ENCODE results near the gene DLL4.

Gene DLL4

GRCh38 chr15:40927873-40928806 lies 1.0 kb upstream of the DLL4 start:
- DNase-seq, result no peak

- no peak for DNase-seq
Measured at GRCh38 chr15:40929660-40930429, 705 bp downstream of the DLL4 start.

- no peak for DNase-seq
Measured at GRCh38 chr15:40930430-40931299, 1.5 kb downstream of the DLL4 start.

- DNase-seq, result no peak
Measured at GRCh38 chr15:40931300-40932142, 2.4 kb downstream of the DLL4 start.

- DNase-seq, result no peak
Measured at GRCh38 chr15:40932156-40932555, 3.0 kb downstream of the DLL4 start.

GRCh38 chr15:40932649-40933516 lies 3.7 kb downstream of the DLL4 start:
- no peak for DNase-seq

GRCh38 chr15:40933517-40933902 lies 4.4 kb downstream of the DLL4 start:
- DNase-seq, result no peak

- DNase-seq, result no peak
Measured at GRCh38 chr15:40934457-40934856, 5.3 kb downstream of the DLL4 start.

GRCh38 chr15:40936234-40936708 lies 7.1 kb downstream of the DLL4 start:
- DNase-seq, result no peak

- no peak for DNase-seq
Measured at GRCh38 chr15:40936709-40937666, 7.8 kb downstream of the DLL4 start.

GRCh38 chr15:40937762-40938535 lies 8.8 kb downstream of the DLL4 start:
- no peak for DNase-seq

GRCh38 chr15:40938536-40938870 lies 9.4 kb downstream of the DLL4 start:
- no peak for DNase-seq

- no peak for DNase-seq
Measured at GRCh38 chr15:40940296-40940801, 11.2 kb downstream of the DLL4 start.

GRCh38 chr15:40941068-40941527 lies 12.0 kb downstream of the DLL4 start:
- DNase-seq, result no peak

GRCh38 chr15:40941528-40942336 lies 12.6 kb downstream of the DLL4 start:
- no peak for DNase-seq

GRCh38 chr15:40942337-40942854 lies 13.3 kb downstream of the DLL4 start:
- DNase-seq, result no peak

GRCh38 chr15:40942878-40943277 lies 13.7 kb downstream of the DLL4 start:
- DNase-seq, result no peak
